Neural cell (in vitro differentiated cells): ENCODE measurements around the gene GRIN3B. TPM values are rescaled to one million over a fixed set of nuclear protein-coding genes. Genes with fewer than 3 reads are reported as not detected.

ENCODE experiments used
- H2AFZ ChIP-seq: fragments of 200-600, 300-800 bp; sonication (generic), shearing (Covaris generic); 2 replicates; pipeline ENCODE4 v1.6.0; 2014; ENCODE audit warnings: low read depth, mild to moderate bottlenecking, antibody characterized with exemption, low read length, moderate library complexity
- H3F3A ChIP-seq: fragments of 200-600 bp; shearing (Covaris generic); 2 replicates; pipeline ENCODE4 v1.6.1; 2016; ENCODE audit warnings: mild to moderate bottlenecking, moderate library complexity, mixed read lengths, antibody characterized with exemption, low read length; ENCODE audit not compliant: insufficient read depth, poor library complexity, severe bottlenecking
- H3K27ac ChIP-seq: fragments of 200-600, 300-800 bp; sonication (generic), shearing (Covaris generic); 2 replicates; pipeline ENCODE4 v1.5.1; 2014; ENCODE audit warnings: mild to moderate bottlenecking, low read length, moderate library complexity
- H3K27me3 ChIP-seq: fragments of 300-800, 200-600 bp; sonication (generic), shearing (Covaris generic); 2 replicates; pipeline ENCODE4 v1.6.0; 2014; ENCODE audit warnings: mild to moderate bottlenecking, low read depth, low read length, moderate library complexity; ENCODE audit not compliant: insufficient read depth
- H3K36me3 ChIP-seq: fragments of 300-800, 200-600 bp; sonication (generic), shearing (Covaris generic); 2 replicates; pipeline ENCODE4 v1.5.1; 2014; ENCODE audit warnings: mild to moderate bottlenecking, antibody characterized with exemption, low read length, moderate library complexity; ENCODE audit not compliant: insufficient read depth
- H3K4me2 ChIP-seq: fragments of 300-800, 200-600 bp; sonication (generic), shearing (Covaris generic); 2 replicates; pipeline ENCODE4 v1.6.0; 2014; ENCODE audit warnings: mild to moderate bottlenecking, low read length
- H3K4me3 ChIP-seq: fragments of 300-800, 200-600 bp; sonication (generic), shearing (Covaris generic); 2 replicates; pipeline ENCODE4 v1.5.1; 2014; ENCODE audit warnings: mild to moderate bottlenecking, low read length, moderate library complexity
- H3K79me2 ChIP-seq: fragments of 200-600 bp; shearing (Covaris generic); replicated peaks from 2 replicates; pipeline ENCODE4 v1.6.0; 2014; ENCODE audit warnings: mild to moderate bottlenecking, low read length, moderate library complexity; ENCODE audit not compliant: insufficient read depth
- H3K9ac ChIP-seq: fragments of 300-800, 200-600 bp; sonication (generic), shearing (Covaris generic); 2 replicates; pipeline ENCODE4 v1.6.1; 2016; ENCODE audit warnings: mild to moderate bottlenecking, low read length, mixed read lengths
- H3K9me2 ChIP-seq: fragments of 200-600 bp; shearing (Covaris generic); 2 replicates; pipeline ENCODE4 v1.6.1; 2016; ENCODE audit warnings: mild to moderate bottlenecking, low read length, mixed read lengths; ENCODE audit not compliant: insufficient read depth
- H3K9me3 ChIP-seq: fragments of 200-600, 300-800 bp; sonication (generic), shearing (Covaris generic); 2 replicates; pipeline ENCODE4 v1.6.1; 2016; ENCODE audit warnings: mild to moderate bottlenecking, mixed run types, low read length, moderate library complexity, mixed read lengths
- H4K20me1 ChIP-seq: fragments of 200-600 bp; shearing (Covaris generic); 2 replicates; pipeline ENCODE4 v1.6.1; 2016; ENCODE audit warnings: mild to moderate bottlenecking, mixed run types; ENCODE audit not compliant: insufficient read depth
- CTCF ChIP-seq: fragments of 450-650 bp; IDR thresholded peaks from 2 replicates; pipeline ENCODE4 v1.5.1; 2014; ENCODE audit warnings: antibody characterized with exemption, mild to moderate bottlenecking, moderate library complexity; ENCODE audit not compliant: poor library complexity, severe bottlenecking
- POLR2AphosphoS5 ChIP-seq: IDR thresholded peaks from 2 replicates; pipeline ENCODE4 v1.6.1; 2012
- RAD21 ChIP-seq: fragments of 450-650 bp; conservative IDR thresholded peaks from 2 replicates; pipeline ENCODE4 v1.6.1; 2014; ENCODE audit warnings: antibody characterized with exemption, mild to moderate bottlenecking, moderate library complexity
- TAF1 ChIP-seq: IDR thresholded peaks from 2 replicates; pipeline ENCODE4 v1.6.1; 2012; ENCODE audit warnings: low read depth
- polyA plus RNA-seq: library from polyadenylated mRNA; depleted of rRNA; stranded (reverse); fragments of >200 nt; gene quantifications from 2 replicates; pipeline ENCODE4 v1.2.3, GENCODE V29; 2014
- TF ChIP-seq, protein P1 (sequence below): IDR thresholded peaks from 2 replicates; pipeline ENCODE4 v1.6.1; 2012; ENCODE audit warnings: borderline replicate concordance

The GRIN3B gene
- polyA plus RNA-seq, 1 donor from 2014 or later = 0.46 TPM

- Histone ChIP-seq H3K9me2 (no peaks in the 10 kb centered on the region), H3K4me2 (no peak overlapping the region), H3F3A (no peaks in the 10 kb centered on the region), H3K27ac (no peak overlapping the region), H3K36me3 (peaks cover 27% of the 10 kb centered on the region), H2AFZ (no peak overlapping the region), H3K79me2 (no peaks in the 10 kb centered on the region), H3K27me3 (no peaks in the 10 kb centered on the region), H3K9me3 (no peaks in the 10 kb centered on the region), H4K20me1 (no peaks in the 10 kb centered on the region), H3K4me3 (no peak overlapping the region), H3K9ac (no peak overlapping the region)
- no peak for TF ChIP-seq TAF1
Observed at GRCh38 chr19:964116-964520, 36.1 kb upstream of the GRIN3B start.

GRCh38 chr19:964761-965694 lies 35.2 kb upstream of the GRIN3B start:
- Histone ChIP-seq H3K27ac (no peak overlapping the region), H3F3A (no peaks in the 10 kb centered on the region), H3K36me3 (peaks cover 27% of the 10 kb centered on the region), H3K9me2 (no peaks in the 10 kb centered on the region), H3K9ac (no peak overlapping the region), H3K4me2 (no peak overlapping the region), H3K27me3 (no peaks in the 10 kb centered on the region), H4K20me1 (no peaks in the 10 kb centered on the region), H3K9me3 (no peaks in the 10 kb centered on the region), H2AFZ (no peak overlapping the region), H3K4me3 (no peak overlapping the region), H3K79me2 (no peaks in the 10 kb centered on the region)
- TF ChIP-seq POLR2AphosphoS5 (no peak), CTCF (no peak), RAD21 (no peak)
- TF ChIP-seq, protein P1, sequence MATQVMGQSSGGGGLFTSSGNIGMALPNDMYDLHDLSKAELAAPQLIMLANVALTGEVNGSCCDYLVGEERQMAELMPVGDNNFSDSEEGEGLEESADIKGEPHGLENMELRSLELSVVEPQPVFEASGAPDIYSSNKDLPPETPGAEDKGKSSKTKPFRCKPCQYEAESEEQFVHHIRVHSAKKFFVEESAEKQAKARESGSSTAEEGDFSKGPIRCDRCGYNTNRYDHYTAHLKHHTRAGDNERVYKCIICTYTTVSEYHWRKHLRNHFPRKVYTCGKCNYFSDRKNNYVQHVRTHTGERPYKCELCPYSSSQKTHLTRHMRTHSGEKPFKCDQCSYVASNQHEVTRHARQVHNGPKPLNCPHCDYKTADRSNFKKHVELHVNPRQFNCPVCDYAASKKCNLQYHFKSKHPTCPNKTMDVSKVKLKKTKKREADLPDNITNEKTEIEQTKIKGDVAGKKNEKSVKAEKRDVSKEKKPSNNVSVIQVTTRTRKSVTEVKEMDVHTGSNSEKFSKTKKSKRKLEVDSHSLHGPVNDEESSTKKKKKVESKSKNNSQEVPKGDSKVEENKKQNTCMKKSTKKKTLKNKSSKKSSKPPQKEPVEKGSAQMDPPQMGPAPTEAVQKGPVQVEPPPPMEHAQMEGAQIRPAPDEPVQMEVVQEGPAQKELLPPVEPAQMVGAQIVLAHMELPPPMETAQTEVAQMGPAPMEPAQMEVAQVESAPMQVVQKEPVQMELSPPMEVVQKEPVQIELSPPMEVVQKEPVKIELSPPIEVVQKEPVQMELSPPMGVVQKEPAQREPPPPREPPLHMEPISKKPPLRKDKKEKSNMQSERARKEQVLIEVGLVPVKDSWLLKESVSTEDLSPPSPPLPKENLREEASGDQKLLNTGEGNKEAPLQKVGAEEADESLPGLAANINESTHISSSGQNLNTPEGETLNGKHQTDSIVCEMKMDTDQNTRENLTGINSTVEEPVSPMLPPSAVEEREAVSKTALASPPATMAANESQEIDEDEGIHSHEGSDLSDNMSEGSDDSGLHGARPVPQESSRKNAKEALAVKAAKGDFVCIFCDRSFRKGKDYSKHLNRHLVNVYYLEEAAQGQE = no peak

GRCh38 chr19:966485-967088 lies 33.6 kb upstream of the GRIN3B start:
- peaks cover 32% of the 10 kb centered on the region for H3K36me3 ChIP-seq
- H3K9me3 ChIP-seq = no peaks in the 10 kb centered on the region
- H3K27me3 ChIP-seq = no peaks in the 10 kb centered on the region
- no peaks in the 10 kb centered on the region for H3K79me2 ChIP-seq
- H4K20me1 ChIP-seq = no peaks in the 10 kb centered on the region
- no peak overlapping the region for H3K4me3 ChIP-seq
- H2AFZ ChIP-seq = no peak overlapping the region
- TF ChIP-seq, protein P1 = no peak
- TF ChIP-seq CTCF = no peak
- TF ChIP-seq POLR2AphosphoS5 = no peak
- no peaks in the 10 kb centered on the region for H3K9me2 ChIP-seq
- H3F3A ChIP-seq = no peaks in the 10 kb centered on the region
- no peak overlapping the region for H3K4me2 ChIP-seq
- no peak overlapping the region for H3K27ac ChIP-seq
- H3K9ac ChIP-seq = no peak overlapping the region
